HUDEP-2 (cell line): Measurements from ENCODE around the gene IL26.

Experiments used
- DNase-seq, 76 experiments: peaks; one replicate each; lab custom pipeline; 2025; ENCODE audit not compliant: unreplicated experiment in 76 of 76; lab: John Stamatoyannopoulos, UW

IL26 gene

DNA sequence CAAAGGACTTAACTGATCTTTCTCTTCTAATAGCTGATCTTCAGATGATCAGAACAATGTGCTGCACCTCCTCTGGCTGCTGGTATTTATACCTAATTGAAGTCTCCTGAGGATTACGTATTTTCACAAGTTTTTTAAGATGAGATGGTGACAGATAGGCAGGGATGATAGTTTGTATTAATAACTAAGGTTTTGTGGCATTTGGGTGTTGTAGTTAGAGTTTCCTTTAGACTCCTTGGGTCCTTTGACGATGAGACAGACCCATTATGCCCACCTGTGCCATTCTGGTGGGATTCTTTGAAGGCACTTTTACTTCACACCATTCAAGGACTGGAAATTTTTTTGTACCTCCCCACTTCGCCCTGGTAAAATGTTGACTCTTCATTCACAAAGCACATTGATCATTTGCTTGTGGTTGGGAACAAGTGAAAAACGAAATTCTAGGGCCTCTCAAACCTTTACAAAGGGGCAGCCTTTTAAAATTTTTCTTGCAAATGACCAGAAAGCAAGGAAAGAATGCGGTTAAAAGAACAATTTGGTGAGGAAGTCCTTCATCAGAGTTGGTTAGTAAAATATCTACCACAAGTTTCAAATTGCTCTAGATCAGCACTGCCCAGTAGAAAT is 65.8 kb downstream of the IL26 start, which contains the start of gene IFNG:
IFNG (minus strand) TSS at position 60 of the 624 bp plus-strand sequence. CDS start 125 bp downstream, outside the sequence.
- DNase-seq, result no peak

DNA sequence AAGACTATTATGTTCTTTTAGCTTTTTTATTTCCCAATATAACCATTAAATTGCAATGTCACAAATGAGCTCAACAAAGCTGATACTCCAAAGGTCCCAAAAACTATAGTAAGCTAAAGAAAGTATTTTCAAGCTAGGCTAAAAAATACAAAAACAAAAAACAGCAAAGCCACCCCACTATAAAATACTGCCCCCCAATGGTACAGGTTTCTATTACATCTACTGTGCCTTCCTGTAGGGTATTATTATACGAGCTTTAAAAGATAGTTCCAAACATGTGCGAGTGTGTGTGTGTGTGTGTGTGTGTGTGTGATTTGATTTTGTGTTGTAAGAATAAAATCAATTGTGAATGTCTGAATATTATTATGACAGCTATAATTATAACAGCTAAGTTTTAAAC is 67.2 kb downstream of the IL26 start:
- peak in 11 of 76 experiments; percentile 3 to 39 (median 17) for DNase-seq

DNA sequence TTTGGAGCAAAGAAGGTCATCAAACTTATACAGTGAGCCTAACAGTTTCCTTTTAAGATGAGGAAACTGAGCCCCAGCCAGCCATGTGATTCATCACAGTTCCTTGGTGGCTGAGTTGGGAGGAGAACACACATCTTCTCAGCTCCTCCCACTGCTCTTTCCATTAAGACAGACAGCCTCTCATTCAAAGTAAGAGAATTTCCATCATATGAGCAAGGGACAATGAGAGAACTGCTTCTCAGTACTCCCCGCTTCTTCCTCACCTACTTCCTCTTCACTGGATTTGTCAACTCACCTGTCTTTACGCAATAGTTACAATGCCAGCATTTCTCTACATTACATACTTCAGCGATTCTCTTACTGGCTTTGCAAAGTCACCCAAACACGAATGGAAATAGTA is 68.2 kb downstream of the IL26 start:
- no peak for DNase-seq

DNA sequence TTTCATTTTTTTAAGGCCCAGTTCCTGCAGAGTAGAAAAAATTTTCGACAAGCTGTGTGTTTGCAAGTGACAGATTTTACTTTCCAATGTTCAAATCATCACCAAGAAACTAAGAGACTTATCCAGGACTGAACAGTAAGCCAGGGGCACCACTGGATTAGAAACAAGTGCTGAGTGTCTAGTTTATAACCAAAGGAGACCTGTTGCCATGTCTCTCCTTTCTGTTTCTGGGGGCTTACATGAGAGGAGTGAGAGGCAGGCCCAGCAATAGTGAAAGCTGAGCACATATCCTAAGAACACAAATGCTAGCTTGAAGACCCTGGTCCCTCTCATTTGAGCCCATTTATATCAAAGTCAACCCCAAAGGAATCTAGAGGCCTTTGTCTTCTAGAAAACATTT is 69.0 kb downstream of the IL26 start:
- no peak for DNase-seq

DNA sequence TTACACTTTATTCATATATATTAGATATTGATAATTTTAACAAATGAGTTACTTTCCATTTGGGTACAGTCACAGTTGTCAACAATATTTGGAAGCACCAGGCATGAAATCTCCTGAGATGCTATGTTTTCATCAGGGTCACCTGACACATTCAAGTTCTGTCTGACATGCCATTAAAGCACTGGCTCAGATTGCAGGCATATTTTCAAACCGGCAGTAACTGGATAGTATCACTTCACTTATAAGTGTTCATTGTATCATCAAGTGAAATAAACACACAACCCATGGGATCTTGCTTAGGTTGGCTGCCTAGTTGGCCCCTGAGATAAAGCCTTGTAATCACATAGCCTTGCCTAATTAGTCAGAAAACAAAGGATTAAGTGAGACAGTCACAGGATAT is 70.8 kb downstream of the IL26 start:
- no peak for DNase-seq
